NB4 (cell line): ENCODE results near the gene MCUB.

Experiments used
- CTCF ChIP-seq: IDR thresholded peaks from one replicate; pipeline ENCODE4 v1.5.1; 2012; ENCODE audit warnings: low read depth, low read length
- TF ChIP-seq, protein P1 (sequence below): IDR thresholded peaks from 2 replicates; pipeline ENCODE4 v1.6.1; 2011; ENCODE audit warnings: low read depth, low read length

- TF ChIP-seq, protein P1, sequence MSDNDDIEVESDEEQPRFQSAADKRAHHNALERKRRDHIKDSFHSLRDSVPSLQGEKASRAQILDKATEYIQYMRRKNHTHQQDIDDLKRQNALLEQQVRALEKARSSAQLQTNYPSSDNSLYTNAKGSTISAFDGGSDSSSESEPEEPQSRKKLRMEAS, result no peak
- no peak for TF ChIP-seq CTCF
Observed at GRCh38 chr4:109601336-109601735, 41.3 kb downstream of the MCUB start.
